ENCODE results near the gene ADGRG2.

Gene ADGRG2, protein sequence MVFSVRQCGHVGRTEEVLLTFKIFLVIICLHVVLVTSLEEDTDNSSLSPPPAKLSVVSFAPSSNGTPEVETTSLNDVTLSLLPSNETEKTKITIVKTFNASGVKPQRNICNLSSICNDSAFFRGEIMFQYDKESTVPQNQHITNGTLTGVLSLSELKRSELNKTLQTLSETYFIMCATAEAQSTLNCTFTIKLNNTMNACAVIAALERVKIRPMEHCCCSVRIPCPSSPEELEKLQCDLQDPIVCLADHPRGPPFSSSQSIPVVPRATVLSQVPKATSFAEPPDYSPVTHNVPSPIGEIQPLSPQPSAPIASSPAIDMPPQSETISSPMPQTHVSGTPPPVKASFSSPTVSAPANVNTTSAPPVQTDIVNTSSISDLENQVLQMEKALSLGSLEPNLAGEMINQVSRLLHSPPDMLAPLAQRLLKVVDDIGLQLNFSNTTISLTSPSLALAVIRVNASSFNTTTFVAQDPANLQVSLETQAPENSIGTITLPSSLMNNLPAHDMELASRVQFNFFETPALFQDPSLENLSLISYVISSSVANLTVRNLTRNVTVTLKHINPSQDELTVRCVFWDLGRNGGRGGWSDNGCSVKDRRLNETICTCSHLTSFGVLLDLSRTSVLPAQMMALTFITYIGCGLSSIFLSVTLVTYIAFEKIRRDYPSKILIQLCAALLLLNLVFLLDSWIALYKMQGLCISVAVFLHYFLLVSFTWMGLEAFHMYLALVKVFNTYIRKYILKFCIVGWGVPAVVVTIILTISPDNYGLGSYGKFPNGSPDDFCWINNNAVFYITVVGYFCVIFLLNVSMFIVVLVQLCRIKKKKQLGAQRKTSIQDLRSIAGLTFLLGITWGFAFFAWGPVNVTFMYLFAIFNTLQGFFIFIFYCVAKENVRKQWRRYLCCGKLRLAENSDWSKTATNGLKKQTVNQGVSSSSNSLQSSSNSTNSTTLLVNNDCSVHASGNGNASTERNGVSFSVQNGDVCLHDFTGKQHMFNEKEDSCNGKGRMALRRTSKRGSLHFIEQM

DNA sequence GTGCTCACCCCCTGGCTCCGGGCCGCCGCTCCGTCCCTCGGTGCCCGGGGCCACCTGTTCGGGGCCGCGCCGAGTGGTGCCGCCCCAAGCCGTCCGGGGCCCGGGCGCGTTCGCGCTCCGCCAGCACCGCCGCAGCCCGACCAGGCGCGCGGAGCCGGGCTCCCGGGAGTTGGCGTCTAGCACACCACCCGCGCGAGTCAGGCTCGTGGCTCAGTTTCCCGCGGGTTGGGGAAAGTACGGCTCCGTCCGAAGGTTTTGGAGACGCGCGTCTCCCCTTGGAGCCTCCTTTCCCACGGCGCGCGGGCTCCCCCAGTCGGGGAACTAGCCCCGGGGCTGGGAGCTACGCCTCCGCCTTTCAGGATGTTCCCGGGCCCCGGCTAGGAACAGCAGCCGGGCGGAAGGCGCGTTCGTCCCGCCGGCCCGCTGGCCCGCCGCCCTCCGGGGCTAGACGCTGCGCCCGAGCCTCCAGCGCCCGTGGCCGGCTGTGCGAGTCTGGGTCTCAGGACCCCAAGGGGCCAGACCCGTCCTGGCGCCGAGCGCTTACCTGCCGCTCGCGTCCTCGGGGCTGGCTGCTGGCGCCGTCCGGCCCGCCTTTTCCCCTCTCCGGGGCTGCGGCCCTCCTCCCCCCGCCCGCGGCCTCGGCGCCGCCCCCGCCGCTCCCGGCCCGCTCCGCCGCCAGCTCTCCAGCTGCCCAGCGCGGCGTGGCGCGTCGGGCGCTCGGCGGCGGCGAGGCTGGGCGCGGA, at the start of gene ADGRG2:
TSS of gene ADGRG2 (minus strand) at position 571 of the 743 bp plus-strand sequence. CDS start 53,634 bp downstream, outside the sequence.
- H3K36me3 Mint-ChIP-seq = no peaks in the 10 kb centered on the region
- H3K4me1 Mint-ChIP-seq = no peaks in the 10 kb centered on the region
- peaks cover 6% of the 10 kb centered on the region for H3K27me3 Mint-ChIP-seq
- DNase-seq (ENCODE audit: low spot score in 2 of 2) (no peak), ATAC-seq (ENCODE audit: low read depth) (no peak)
- no peaks in the 10 kb centered on the region for H3K9me3 Mint-ChIP-seq
- no peak within 1 kb of the TSS for H3K4me3 Mint-ChIP-seq
- no peak within 1 kb of the TSS for H3K27ac Mint-ChIP-seq

DNA sequence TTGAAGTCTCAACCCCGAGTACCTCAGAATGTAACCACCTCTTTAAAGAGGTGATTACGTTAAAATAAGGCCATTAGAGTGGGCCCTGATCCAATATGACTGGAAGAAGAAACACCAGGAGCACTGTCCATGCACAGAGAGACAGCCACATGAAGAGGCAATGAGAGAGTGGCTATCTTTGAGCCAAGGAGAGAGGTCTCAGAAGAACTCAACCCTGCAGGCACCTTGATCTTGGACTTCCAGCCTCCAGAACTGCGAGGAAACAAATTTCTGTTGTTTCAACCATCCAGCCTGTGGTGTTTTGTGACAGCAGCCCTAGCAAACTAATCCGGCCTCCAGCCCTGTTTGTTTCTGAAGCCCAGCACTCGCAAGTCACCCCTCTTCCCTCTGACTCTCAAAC, 46.3 kb upstream of the ADGRG2 start:
- peaks cover 4% of the 10 kb centered on the region for H3K27me3 Mint-ChIP-seq
- no peak overlapping the region for H3K4me3 Mint-ChIP-seq
- H3K36me3 Mint-ChIP-seq = no peaks in the 10 kb centered on the region
- DNase-seq (ENCODE audit: low spot score in 2 of 2) = no peak
- ATAC-seq (ENCODE audit: low read depth) = no peak
- H3K4me1 Mint-ChIP-seq = no peaks in the 10 kb centered on the region
- H3K27ac Mint-ChIP-seq = no peak overlapping the region
- peaks cover 3% of the 10 kb centered on the region for H3K9me3 Mint-ChIP-seq

DNA sequence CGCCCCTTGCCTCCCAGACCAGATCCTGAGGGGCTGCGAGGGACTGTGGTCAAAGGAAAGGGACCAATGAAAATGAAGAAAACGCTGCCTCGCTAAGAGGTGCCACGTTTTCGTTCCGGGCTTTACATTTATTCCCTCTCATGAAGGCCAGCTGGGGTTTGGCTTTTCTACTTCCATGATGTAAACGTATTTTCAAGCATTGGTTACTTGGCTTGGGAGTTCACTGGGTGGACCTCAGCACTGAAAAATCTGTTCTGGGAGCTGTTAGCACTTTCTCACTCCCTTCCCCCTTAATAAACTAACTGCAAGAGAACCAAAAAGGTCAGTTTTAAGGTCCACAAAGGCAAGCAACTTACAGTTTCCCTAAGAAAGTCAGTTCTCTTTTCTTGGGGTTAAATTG, 40.6 kb upstream of the ADGRG2 start:
- no peak for ATAC-seq (ENCODE audit: low read depth)
- no peak for DNase-seq (ENCODE audit: low spot score in 2 of 2)
- no peaks in the 10 kb centered on the region for H3K36me3 Mint-ChIP-seq
- H3K27ac Mint-ChIP-seq = no peak overlapping the region
- no peaks in the 10 kb centered on the region for H3K4me1 Mint-ChIP-seq
- no peak overlapping the region for H3K4me3 Mint-ChIP-seq
- peaks cover 6% of the 10 kb centered on the region for H3K27me3 Mint-ChIP-seq
- H3K9me3 Mint-ChIP-seq = peaks cover 3% of the 10 kb centered on the region

DNA sequence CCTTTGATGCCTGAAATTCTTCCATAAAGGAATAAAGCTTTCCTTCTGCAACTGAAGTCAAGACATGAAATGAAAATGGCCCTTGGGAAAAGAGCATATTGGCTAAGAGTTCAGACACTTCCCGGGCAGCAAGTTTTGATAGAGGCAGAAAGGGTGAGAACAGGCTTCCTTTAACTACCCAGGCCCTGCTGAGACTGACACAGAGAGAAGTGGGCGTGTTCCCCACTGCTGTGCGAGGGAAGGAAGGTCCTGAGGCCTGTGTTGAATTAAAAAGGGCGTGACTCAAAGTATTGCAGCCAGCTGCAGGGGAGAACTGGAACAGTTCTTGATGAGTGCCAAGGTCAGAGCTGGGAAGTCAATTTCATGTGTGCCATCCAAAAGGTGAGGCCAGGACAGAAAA, 33.9 kb upstream of the ADGRG2 start:
- Mint-ChIP-seq H3K27ac (no peak overlapping the region), H3K9me3 (no peaks in the 10 kb centered on the region), H3K36me3 (no peaks in the 10 kb centered on the region), H3K4me3 (no peak overlapping the region), H3K27me3 (peaks cover 1% of the 10 kb centered on the region), H3K4me1 (no peaks in the 10 kb centered on the region)
- ATAC-seq (ENCODE audit: low read depth) = no peak
- DNase-seq (ENCODE audit: low spot score in 2 of 2) = no peak

DNA sequence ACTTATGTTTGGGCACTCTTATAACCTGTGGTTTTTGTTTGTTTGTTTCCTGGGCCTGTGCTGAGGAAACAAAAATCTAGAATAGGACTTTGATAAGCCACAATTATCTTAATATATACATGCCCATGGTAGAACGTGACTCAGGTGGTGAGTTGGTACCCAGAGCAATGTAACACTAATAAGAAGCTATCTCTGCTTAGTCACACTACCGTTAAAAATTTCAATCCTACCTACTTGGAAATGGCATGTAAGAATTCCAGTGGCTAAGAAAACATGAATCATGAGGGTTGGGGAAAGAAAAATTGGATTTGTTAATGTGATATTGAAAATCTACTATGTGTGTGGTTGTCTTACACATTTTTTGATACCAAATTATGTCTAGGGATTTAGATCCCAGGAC, 30.5 kb upstream of the ADGRG2 start:
- ATAC-seq (ENCODE audit: low read depth) (no peak), DNase-seq (ENCODE audit: low spot score in 2 of 2) (no peak)
- no peak overlapping the region for H3K27ac Mint-ChIP-seq
- H3K4me3 Mint-ChIP-seq = no peak overlapping the region
- H3K9me3 Mint-ChIP-seq = peaks cover 2% of the 10 kb centered on the region
- peaks cover 1% of the 10 kb centered on the region for H3K27me3 Mint-ChIP-seq
- H3K4me1 Mint-ChIP-seq = no peaks in the 10 kb centered on the region
- H3K36me3 Mint-ChIP-seq = no peaks in the 10 kb centered on the region

DNA sequence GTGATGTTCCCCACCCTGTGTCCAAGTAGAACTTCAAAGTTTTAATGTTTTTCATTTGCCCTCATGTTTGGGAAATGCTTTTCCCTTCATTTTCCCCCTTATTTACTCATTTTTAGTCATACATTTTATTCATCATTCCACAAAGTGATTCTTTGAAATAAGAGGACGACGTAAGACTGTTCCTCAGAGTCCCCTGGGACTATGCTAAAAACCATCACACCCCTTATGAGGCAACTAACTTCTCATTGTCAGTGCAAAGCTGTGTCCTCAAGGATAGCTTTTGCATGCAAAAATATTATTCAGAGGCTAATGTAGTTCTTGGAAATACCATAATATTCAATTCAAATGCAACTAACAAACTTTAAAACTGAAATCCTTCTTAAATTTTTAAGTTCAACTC, 14.8 kb upstream of the ADGRG2 start:
- no peak overlapping the region for H3K4me3 Mint-ChIP-seq
- H3K27me3 Mint-ChIP-seq = peaks cover 3% of the 10 kb centered on the region
- H3K27ac Mint-ChIP-seq = no peak overlapping the region
- DNase-seq (ENCODE audit: low spot score in 2 of 2) (no peak), ATAC-seq (ENCODE audit: low read depth) (no peak)
- no peaks in the 10 kb centered on the region for H3K36me3 Mint-ChIP-seq
- no peaks in the 10 kb centered on the region for H3K9me3 Mint-ChIP-seq
- H3K4me1 Mint-ChIP-seq = no peaks in the 10 kb centered on the region

DNA sequence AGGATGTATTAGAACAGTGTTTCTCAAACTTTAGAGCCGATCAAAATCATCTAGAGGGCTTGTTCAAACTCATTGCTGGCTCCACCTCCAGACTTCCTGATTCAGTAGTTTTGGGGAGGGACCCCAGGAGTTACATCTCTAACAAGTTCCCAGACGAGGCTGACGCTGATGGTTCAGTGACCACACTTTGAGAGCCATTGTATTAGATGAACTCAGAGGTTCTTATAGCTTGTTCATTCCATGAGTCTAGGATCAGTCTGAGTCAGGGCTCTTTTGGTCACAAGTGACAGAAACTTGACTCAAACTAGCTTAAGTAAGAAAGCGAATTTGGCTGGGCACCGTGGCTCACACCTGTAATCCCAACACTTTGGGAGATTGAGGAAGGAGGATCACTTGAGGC, 11.5 kb upstream of the ADGRG2 start:
- ATAC-seq (ENCODE audit: low read depth) (no peak), DNase-seq (ENCODE audit: low spot score in 2 of 2) (no peak)
- Mint-ChIP-seq H3K36me3 (no peaks in the 10 kb centered on the region), H3K9me3 (no peaks in the 10 kb centered on the region), H3K27me3 (peaks cover 2% of the 10 kb centered on the region), H3K4me1 (no peaks in the 10 kb centered on the region), H3K27ac (no peak overlapping the region), H3K4me3 (no peak overlapping the region)

DNA sequence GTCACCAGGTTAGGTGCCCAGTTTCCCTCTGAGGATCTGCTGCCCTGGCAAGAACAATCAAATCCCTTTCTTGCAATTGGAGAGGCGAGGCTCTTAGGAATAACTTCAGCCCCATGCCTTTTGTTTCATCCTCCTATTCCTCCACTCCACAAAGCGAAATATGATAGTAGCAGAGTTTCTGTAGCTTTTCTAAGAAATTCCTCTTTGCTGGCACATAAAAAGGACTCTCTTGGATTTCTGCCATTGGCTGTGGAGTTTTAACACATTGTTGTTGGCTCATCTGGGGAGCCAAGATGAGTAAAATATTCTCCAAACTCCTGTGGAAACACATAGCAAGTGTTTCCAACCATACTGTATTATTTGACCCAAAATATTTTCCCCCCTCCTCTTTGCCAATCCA, 11.0 kb upstream of the ADGRG2 start:
- Mint-ChIP-seq H3K27ac (no peak overlapping the region), H3K4me1 (no peaks in the 10 kb centered on the region), H3K27me3 (peaks cover 2% of the 10 kb centered on the region), H3K36me3 (no peaks in the 10 kb centered on the region), H3K4me3 (no peak overlapping the region), H3K9me3 (no peaks in the 10 kb centered on the region)
- ATAC-seq (ENCODE audit: low read depth) = no peak
- DNase-seq (ENCODE audit: low spot score in 2 of 2) = no peak

DNA sequence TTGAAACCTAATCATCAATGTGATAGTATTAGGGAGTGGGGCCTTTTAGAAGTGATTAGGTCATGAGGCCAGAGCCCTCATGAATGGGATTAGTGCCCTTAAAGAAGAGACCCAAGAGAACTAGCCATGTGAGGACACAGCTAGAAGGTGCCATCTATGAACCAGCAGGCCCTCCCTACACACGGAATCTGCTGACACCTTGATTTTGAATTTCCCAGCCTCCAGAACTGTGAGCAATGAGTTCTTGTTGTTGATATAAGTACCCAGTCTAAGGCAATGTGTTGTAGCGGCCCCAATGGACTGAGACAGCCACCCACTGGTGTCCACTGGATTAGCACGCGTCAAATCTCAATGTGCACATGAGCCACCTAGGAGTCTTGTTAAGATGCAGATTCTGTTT, 8.4 kb upstream of the ADGRG2 start:
- DNase-seq (ENCODE audit: low spot score in 2 of 2) = no peak
- Mint-ChIP-seq H3K4me3 (no peak overlapping the region), H3K9me3 (no peaks in the 10 kb centered on the region), H3K36me3 (no peaks in the 10 kb centered on the region), H3K27ac (no peak overlapping the region), H3K27me3 (peaks cover 2% of the 10 kb centered on the region), H3K4me1 (no peaks in the 10 kb centered on the region)
- no peak for ATAC-seq (ENCODE audit: low read depth)

DNA sequence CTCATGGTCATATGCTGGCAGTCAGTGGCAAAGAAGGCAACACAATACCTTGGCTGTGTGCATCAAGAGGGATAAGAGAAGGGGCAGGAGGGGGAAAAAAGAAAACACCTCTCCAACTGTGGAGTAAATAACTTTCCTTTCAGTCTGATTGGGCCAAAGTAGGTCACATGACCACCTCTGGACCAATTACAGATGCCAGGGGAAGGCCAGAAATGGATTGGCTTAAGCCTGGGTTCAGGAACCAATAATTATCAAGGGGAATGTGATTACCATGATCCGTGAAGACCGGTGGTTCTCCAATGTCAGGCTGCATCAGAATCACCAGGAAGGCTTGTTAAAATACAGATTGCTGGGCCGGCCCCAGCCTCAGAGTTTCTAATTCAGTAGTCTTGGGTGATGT, 7.4 kb upstream of the ADGRG2 start:
- Mint-ChIP-seq H3K4me1 (no peaks in the 10 kb centered on the region), H3K36me3 (no peaks in the 10 kb centered on the region), H3K9me3 (no peaks in the 10 kb centered on the region), H3K27ac (no peak overlapping the region), H3K4me3 (no peak overlapping the region), H3K27me3 (peaks cover 2% of the 10 kb centered on the region)
- ATAC-seq (ENCODE audit: low read depth) (no peak), DNase-seq (ENCODE audit: low spot score in 2 of 2) (no peak)

DNA sequence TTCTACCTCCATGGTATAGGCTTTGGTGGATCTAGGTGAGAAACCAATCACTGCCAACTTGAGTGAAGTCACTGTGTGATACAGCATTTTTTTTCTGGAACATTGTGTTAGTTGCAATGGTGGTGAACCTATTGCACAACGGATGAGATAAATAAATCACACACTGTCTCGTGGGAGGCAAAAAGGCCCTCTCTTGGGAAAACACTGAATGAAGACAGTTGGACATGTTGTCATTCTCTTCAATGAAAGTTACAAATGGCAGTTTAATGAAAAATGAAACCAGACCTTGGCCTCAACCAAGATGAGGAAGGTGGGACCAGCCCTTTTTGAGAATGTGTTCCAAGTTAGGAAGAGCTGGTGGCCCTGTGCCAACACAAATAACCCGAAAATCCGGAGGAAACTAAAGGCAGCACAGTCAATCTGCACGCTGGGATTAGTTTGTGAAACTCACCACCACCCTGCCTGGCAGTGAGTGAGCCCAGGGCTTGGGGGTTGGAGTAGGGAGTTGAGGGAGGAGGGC, 5.4 kb upstream of the ADGRG2 start:
- H3K9me3 Mint-ChIP-seq = no peaks in the 10 kb centered on the region
- no peak for ATAC-seq (ENCODE audit: low read depth)
- peaks cover 4% of the 10 kb centered on the region for H3K27me3 Mint-ChIP-seq
- H3K36me3 Mint-ChIP-seq = no peaks in the 10 kb centered on the region
- no peaks in the 10 kb centered on the region for H3K4me1 Mint-ChIP-seq
- no peak for DNase-seq (ENCODE audit: low spot score in 2 of 2)
- H3K27ac Mint-ChIP-seq = no peak overlapping the region
- no peak overlapping the region for H3K4me3 Mint-ChIP-seq

DNA sequence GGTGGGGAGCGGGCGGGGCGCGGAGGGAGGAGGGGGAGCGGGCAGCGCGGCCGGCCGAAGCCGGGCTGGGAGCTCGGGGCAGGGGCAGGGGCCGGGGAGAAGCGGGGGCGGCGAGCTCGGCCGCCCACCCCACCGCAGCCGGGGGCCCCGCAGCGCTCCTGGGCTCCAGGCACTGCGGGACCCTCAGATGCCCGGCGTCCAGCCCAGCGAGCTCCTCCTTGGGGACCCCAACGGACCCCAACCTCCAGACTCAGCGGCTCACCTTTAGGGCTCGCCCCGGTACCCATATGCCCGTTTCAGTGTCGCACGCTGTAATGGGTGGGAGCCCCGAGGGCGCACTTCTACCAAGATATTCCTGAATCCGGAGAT, 357 bp upstream of the ADGRG2 start:
- no peak for DNase-seq (ENCODE audit: low spot score in 2 of 2)
- Mint-ChIP-seq H3K27ac (no peak overlapping the region), H3K9me3 (no peaks in the 10 kb centered on the region), H3K4me1 (no peaks in the 10 kb centered on the region), H3K36me3 (no peaks in the 10 kb centered on the region), H3K4me3 (no peak overlapping the region), H3K27me3 (peaks cover 6% of the 10 kb centered on the region)
- no peak for ATAC-seq (ENCODE audit: low read depth)

DNA sequence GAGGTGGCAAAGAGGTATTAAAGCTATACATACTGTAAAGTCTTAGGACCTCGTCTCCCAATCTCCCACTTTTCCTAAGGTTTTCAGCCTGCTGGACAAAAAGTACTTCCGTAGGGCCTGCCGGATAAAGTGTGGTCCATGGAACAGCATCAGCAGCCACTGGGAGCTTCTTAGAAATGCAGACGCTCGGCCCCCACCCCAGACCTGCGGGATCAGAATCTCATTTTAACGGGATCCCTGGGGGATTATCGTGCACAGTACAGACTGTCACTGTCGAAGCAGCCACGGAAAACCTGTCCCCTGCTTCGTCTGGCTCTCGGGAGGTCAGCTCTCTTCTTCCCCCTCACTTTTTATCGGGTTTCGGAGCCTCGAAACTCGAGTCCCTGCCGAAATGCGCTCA, 802 bp downstream of the ADGRG2 start:
- H3K9me3 Mint-ChIP-seq = no peaks in the 10 kb centered on the region

DNA sequence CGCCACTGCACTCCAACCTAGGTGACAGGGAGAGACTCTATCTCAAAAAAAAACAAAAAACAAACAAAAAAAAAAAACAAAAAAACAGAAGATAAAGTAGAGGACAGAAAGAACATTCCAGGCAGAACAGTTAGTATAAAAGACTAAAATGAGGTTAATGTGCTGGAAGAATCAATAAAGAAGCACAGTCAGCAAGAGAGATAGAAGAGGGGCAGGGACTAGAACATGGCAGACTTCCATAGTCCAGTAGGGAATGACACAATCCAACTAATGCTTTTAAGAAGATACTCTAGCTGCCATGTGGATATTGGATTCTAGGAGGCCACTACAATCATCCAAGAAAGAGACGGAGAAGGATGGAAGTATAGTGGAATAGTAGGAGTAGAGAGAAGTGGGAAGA, 11.6 kb downstream of the ADGRG2 start:
- H3K36me3 Mint-ChIP-seq = no peaks in the 10 kb centered on the region
- peaks cover 2% of the 10 kb centered on the region for H3K9me3 Mint-ChIP-seq
- ATAC-seq (ENCODE audit: low read depth) (no peak), DNase-seq (ENCODE audit: low spot score in 2 of 2) (no peak)
- no peak overlapping the region for H3K4me3 Mint-ChIP-seq
- peaks cover 10% of the 10 kb centered on the region for H3K27me3 Mint-ChIP-seq
- no peaks in the 10 kb centered on the region for H3K4me1 Mint-ChIP-seq
- no peak overlapping the region for H3K27ac Mint-ChIP-seq

More for the DNA sequence above, 802 bp downstream of the ADGRG2 start:
- no peak for DNase-seq (ENCODE audit: low spot score in 2 of 2)
- Mint-ChIP-seq H3K27ac (no peak overlapping the region), H3K4me3 (no peak overlapping the region), H3K4me1 (no peaks in the 10 kb centered on the region), H3K27me3 (peaks cover 6% of the 10 kb centered on the region), H3K36me3 (no peaks in the 10 kb centered on the region)
- ATAC-seq (ENCODE audit: low read depth) = no peak

Data from memory B cell (primary cell).